ENCODE data around the gene EVL. TPM values are rescaled to one million over a fixed set of nuclear protein-coding genes. Genes with fewer than 3 reads are reported as not detected.

EVL gene
- total RNA-seq, 1 donor from 2014 or later = 21.9 TPM

DNA sequence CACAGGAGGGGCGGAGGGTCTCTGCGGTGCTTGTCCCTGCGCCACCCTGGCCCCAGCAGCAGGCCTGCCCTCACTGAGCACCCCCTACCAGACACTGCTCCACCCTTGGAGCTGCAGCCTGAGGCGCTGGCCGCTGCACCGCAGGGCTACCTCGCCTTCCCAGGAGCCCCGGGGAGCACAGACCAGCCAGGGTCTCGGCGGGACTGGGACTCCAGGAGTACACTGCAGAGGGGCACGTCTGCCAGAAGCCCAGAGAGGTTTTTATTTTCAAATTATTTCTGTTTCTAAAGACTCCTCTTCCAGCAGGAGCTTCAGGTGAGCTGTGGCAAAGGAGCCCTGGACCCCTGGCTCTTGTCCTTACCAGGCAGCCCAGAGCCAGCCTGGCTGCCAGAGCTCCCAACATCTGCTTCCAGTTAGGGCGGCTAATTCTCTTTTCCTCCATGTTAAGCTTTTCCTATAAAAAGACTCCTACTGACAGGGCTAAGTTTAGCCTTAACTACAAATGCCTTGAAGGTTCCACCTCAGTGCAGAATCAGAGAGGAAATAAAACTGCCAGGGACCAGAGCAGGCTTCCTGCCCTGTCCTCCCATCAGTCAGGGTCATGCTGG lies 67.8 kb downstream of the EVL start:
- peaks cover 12 to 20% (median 18%) of the 10 kb centered on the region in 3 donors for H3K4me1 ChIP-seq (ENCODE audit: control insufficient read depth in 3 of 3, insufficient read depth in 3 of 3, low read length in 3 of 3)
- no peaks in the 10 kb centered on the region for H3K9me3 ChIP-seq (ENCODE audit: control insufficient read depth in 3 of 3, low read length in 3 of 3)
- H3K9ac ChIP-seq (ENCODE audit: low read depth in 1 of 3, low read length in 3 of 3) = no peak overlapping the region
- H3K27ac ChIP-seq (ENCODE audit: low read depth, low read length) = no peak overlapping the region
- no peaks in the 10 kb centered on the region for H3K27me3 ChIP-seq (ENCODE audit: control insufficient read depth in 3 of 3, insufficient read depth in 3 of 3, low read length in 3 of 3)
- H3K4me3 ChIP-seq (ENCODE audit: low read length in 3 of 3) = no peak overlapping the region
- peaks cover 5 to 17% (median 15%) of the 10 kb centered on the region in 3 donors for H3K36me3 ChIP-seq (ENCODE audit: control insufficient read depth in 3 of 3, insufficient read depth in 3 of 3, low read length in 3 of 3)

DNA sequence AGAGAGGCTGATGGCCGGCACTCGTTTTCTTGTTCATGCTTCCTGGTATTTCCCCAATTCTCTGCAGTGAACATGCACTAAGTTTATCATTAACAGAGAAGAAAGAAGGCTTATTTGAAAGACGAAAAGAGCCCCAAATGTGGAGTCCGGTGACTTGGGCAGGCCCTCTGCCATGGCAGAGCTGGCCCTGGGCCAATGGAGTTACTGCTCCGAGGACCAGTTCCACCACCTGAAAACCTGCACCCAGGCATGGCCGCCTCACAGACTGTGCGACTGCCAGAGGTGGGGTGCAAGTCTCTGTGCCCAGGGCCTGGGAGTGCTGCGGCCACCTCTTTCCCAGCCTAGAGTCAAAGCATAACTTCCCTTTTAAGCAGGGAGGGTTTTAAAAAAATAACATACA lies 69.4 kb downstream of the EVL start:
- Histone ChIP-seq H3K27ac (ENCODE audit: low read depth, low read length) (no peak overlapping the region), H3K9ac (ENCODE audit: low read depth in 1 of 3, low read length in 3 of 3) (no peak overlapping the region), H3K4me3 (ENCODE audit: low read length in 3 of 3) (no peak overlapping the region), H3K9me3 (ENCODE audit: control insufficient read depth in 3 of 3, low read length in 3 of 3) (no peaks in the 10 kb centered on the region), H3K36me3 (ENCODE audit: control insufficient read depth in 3 of 3, insufficient read depth in 3 of 3, low read length in 3 of 3) (peaks cover 5 to 17% (median 15%) of the 10 kb centered on the region in 3 donors), H3K27me3 (ENCODE audit: control insufficient read depth in 3 of 3, insufficient read depth in 3 of 3, low read length in 3 of 3) (no peaks in the 10 kb centered on the region), H3K4me1 (ENCODE audit: control insufficient read depth in 3 of 3, insufficient read depth in 3 of 3, low read length in 3 of 3) (peaks cover 1 to 11% (median 7%) of the 10 kb centered on the region in 3 donors)

DNA sequence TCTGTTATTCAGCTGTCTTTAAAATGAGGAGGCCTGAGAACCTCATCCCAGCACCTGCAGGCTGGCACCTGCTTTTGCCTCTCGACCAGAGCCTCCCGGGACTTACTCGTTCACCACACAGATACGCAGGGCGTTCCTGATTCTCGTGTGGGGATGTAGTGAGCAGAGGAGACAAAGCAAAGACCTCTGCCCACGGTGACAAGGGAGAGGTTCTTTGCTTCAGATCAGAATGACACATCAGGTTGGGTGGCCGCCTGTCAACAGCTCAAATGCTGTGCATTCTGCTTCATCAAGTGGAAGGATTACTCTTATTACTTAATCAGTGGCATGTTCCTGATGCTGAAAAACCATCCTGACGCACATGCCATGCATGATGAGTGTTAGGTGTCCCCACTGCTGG lies 69.9 kb downstream of the EVL start:
- Histone ChIP-seq H3K4me1 (ENCODE audit: control insufficient read depth in 3 of 3, insufficient read depth in 3 of 3, low read length in 3 of 3) (peaks cover 0 to 6% (median 6%) of the 10 kb centered on the region in 3 donors), H3K36me3 (ENCODE audit: control insufficient read depth in 3 of 3, insufficient read depth in 3 of 3, low read length in 3 of 3) (peaks cover 5 to 17% (median 15%) of the 10 kb centered on the region in 3 donors), H3K4me3 (ENCODE audit: low read length in 3 of 3) (no peak overlapping the region), H3K27me3 (ENCODE audit: control insufficient read depth in 3 of 3, insufficient read depth in 3 of 3, low read length in 3 of 3) (no peaks in the 10 kb centered on the region), H3K27ac (ENCODE audit: low read depth, low read length) (no peak overlapping the region), H3K9ac (ENCODE audit: low read depth in 1 of 3, low read length in 3 of 3) (no peak overlapping the region), H3K9me3 (ENCODE audit: control insufficient read depth in 3 of 3, low read length in 3 of 3) (no peaks in the 10 kb centered on the region)

DNA sequence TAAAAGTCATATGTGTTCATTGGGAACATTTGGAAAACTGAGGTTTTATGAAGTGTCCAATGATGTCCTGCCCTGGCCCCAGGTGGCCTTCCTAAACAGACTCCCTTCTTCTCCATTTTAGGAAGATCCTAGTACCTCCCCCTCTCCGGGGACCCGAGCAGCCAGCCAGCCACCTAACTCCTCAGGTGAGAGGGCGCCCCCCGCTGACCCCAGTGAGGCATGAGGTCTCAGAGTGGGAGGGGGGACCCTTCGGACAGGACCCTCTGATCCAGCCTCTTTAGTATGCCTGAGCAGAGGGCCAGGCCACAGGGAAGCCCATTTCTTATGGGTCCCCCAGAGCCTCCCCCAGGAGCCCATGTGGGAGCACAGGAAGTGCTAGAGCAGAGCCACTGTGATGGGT lies 70.6 kb downstream of the EVL start:
- no peak overlapping the region for H3K9ac ChIP-seq (ENCODE audit: low read depth in 1 of 3, low read length in 3 of 3)
- no peaks in the 10 kb centered on the region for H3K27me3 ChIP-seq (ENCODE audit: control insufficient read depth in 3 of 3, insufficient read depth in 3 of 3, low read length in 3 of 3)
- H3K4me1 ChIP-seq (ENCODE audit: control insufficient read depth in 3 of 3, insufficient read depth in 3 of 3, low read length in 3 of 3) = peaks cover 0 to 6% (median 5%) of the 10 kb centered on the region in 3 donors
- H3K9me3 ChIP-seq (ENCODE audit: control insufficient read depth in 3 of 3, low read length in 3 of 3) = no peaks in the 10 kb centered on the region
- H3K36me3 ChIP-seq (ENCODE audit: control insufficient read depth in 3 of 3, insufficient read depth in 3 of 3, low read length in 3 of 3) = peaks cover 5 to 17% (median 12%) of the 10 kb centered on the region in 3 donors
- H3K27ac ChIP-seq (ENCODE audit: low read depth, low read length) = no peak overlapping the region
- no peak overlapping the region for H3K4me3 ChIP-seq (ENCODE audit: low read length in 3 of 3)

DNA sequence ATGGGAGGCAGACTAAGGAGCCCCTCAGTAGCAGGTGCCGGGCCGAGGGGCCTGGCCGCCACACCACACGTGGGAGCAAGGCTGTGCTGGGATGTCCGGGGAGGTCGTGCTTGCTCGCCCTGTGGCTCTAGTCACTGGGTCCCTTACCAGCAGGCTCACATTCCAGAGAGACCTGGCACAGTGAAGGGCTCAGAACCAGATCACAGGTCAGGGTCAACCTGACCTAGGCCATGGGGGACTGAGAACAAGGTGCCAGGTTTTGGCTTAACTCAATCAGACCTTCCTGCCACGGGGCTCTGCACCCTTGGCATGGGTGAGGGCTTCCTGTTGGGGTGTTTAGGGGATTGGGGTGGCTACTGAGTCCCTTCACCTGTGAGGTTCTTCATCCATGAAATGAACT lies 72.0 kb downstream of the EVL start:
- Histone ChIP-seq H3K27me3 (ENCODE audit: control insufficient read depth in 3 of 3, insufficient read depth in 3 of 3, low read length in 3 of 3) (no peaks in the 10 kb centered on the region), H3K4me3 (ENCODE audit: low read length in 3 of 3) (no peak overlapping the region), H3K27ac (ENCODE audit: low read depth, low read length) (no peak overlapping the region), H3K9me3 (ENCODE audit: control insufficient read depth in 3 of 3, low read length in 3 of 3) (no peaks in the 10 kb centered on the region), H3K36me3 (ENCODE audit: control insufficient read depth in 3 of 3, insufficient read depth in 3 of 3, low read length in 3 of 3) (peaks cover 5 to 15% (median 11%) of the 10 kb centered on the region in 3 donors), H3K9ac (ENCODE audit: low read depth in 1 of 3, low read length in 3 of 3) (no peak overlapping the region), H3K4me1 (ENCODE audit: control insufficient read depth in 3 of 3, insufficient read depth in 3 of 3, low read length in 3 of 3) (peaks cover 0 to 9% (median under 1%) of the 10 kb centered on the region in 3 donors)

DNA sequence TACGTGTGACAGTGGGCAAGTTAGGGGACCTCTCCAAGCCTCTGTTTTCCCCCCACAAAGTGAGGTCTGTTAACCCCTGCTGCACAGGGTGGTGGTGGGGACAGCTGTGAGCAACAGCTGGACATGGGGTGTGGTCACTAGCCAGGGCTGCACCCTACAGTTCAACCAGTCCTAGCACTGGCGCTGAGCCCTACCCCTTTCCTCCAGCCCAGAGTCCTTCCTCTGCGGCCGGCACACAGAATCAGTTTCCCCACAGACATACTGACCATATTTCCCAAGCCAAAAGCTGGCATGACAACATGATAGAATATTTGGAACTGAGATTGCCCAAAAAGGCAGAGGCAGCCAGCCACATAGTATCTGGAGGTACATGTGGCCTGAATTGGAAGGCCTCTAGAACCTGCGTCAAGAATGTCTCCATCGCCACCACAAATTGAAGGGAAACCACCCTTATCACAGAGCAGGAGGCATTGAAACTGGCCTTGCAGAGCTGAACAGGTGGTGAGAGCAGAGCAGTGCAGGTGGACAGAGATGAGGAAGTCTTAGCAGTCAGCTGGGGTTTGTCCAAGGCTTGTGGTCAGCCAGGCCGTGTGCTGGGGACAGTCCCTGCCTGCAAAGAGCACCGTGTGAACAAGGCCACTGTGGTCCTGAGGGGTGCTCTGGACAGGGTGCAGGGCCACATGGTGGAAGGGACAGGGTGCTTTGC lies 73.0 kb downstream of the EVL start:
- Histone ChIP-seq H3K27me3 (ENCODE audit: control insufficient read depth in 3 of 3, insufficient read depth in 3 of 3, low read length in 3 of 3) (no peaks in the 10 kb centered on the region), H3K27ac (ENCODE audit: low read depth, low read length) (no peak overlapping the region), H3K9ac (ENCODE audit: low read depth in 1 of 3, low read length in 3 of 3) (no peak overlapping the region), H3K4me3 (ENCODE audit: low read length in 3 of 3) (no peak overlapping the region), H3K4me1 (ENCODE audit: control insufficient read depth in 3 of 3, insufficient read depth in 3 of 3, low read length in 3 of 3) (peaks cover 0 to 7% (median 0%) of the 10 kb centered on the region in 3 donors), H3K9me3 (ENCODE audit: control insufficient read depth in 3 of 3, low read length in 3 of 3) (no peaks in the 10 kb centered on the region), H3K36me3 (ENCODE audit: control insufficient read depth in 3 of 3, insufficient read depth in 3 of 3, low read length in 3 of 3) (peaks cover 2 to 10% (median 7%) of the 10 kb centered on the region in 3 donors)

DNA sequence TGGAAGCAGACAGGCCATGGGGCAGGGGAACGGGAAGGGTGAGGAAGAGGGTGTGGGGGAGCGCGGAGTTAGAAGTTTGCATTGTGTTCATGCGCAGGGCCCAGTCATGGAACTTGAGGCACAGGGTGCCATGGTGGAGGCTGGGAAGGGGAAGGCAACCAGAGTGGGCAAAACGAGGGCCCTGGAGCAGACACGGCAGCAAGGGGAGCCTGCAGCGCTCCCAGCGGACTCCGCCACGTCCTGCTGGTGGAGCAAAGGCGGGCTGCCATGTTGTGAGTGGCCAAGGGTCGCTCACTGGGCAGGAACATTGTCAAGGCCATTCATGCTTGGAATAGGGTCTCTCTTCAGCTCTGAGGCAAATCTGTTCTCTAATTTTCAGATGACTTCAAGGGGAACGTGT lies 73.7 kb downstream of the EVL start:
- Histone ChIP-seq H3K4me1 (ENCODE audit: control insufficient read depth in 3 of 3, insufficient read depth in 3 of 3, low read length in 3 of 3) (peaks cover 0 to 7% (median 0%) of the 10 kb centered on the region in 3 donors), H3K27me3 (ENCODE audit: control insufficient read depth in 3 of 3, insufficient read depth in 3 of 3, low read length in 3 of 3) (no peaks in the 10 kb centered on the region), H3K4me3 (ENCODE audit: low read length in 3 of 3) (no peak overlapping the region), H3K36me3 (ENCODE audit: control insufficient read depth in 3 of 3, insufficient read depth in 3 of 3, low read length in 3 of 3) (peaks cover 2 to 9% (median 7%) of the 10 kb centered on the region in 3 donors), H3K9ac (ENCODE audit: low read depth in 1 of 3, low read length in 3 of 3) (no peak overlapping the region), H3K27ac (ENCODE audit: low read depth, low read length) (no peak overlapping the region), H3K9me3 (ENCODE audit: control insufficient read depth in 3 of 3, low read length in 3 of 3) (no peaks in the 10 kb centered on the region)

DNA sequence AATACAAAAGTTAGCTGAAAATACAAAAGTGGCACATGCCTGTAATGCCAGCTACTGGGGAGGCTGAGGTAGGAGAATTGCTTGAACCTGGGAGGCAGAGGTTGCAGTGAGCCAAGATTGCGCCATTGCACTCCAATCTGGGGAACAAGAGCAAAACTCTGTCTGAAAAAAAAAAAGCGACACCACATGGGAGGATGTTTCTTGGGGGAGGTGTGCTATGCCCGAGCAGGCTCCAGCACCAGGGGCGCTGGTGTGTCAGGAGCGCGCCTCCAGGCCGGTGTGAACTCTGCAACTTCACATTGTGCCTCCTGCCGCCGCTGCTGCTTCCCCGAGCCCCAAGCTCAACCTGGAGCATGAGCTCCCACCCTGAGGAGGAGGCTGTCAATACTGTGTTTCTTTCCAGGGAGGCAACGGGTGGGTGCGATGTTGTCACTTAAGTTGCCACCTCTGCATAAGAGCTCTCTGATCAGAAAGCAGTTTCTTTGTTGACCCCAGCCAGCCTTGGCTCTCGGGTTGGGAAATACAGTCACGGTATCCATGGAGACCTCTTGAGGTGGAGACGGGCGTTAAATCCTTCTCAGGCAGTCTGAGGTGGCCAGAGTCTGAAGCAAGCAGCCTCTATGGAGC lies 75.3 kb downstream of the EVL start:
- Histone ChIP-seq H3K9me3 (ENCODE audit: control insufficient read depth in 3 of 3, low read length in 3 of 3) (no peaks in the 10 kb centered on the region), H3K36me3 (ENCODE audit: control insufficient read depth in 3 of 3, insufficient read depth in 3 of 3, low read length in 3 of 3) (peaks cover 2 to 8% (median 7%) of the 10 kb centered on the region in 3 donors), H3K27ac (ENCODE audit: low read depth, low read length) (no peak overlapping the region), H3K4me3 (ENCODE audit: low read length in 3 of 3) (no peak overlapping the region), H3K4me1 (ENCODE audit: control insufficient read depth in 3 of 3, insufficient read depth in 3 of 3, low read length in 3 of 3) (peaks cover 0 to 7% (median 0%) of the 10 kb centered on the region in 3 donors), H3K27me3 (ENCODE audit: control insufficient read depth in 3 of 3, insufficient read depth in 3 of 3, low read length in 3 of 3) (no peaks in the 10 kb centered on the region), H3K9ac (ENCODE audit: low read depth in 1 of 3, low read length in 3 of 3) (no peak overlapping the region)

DNA sequence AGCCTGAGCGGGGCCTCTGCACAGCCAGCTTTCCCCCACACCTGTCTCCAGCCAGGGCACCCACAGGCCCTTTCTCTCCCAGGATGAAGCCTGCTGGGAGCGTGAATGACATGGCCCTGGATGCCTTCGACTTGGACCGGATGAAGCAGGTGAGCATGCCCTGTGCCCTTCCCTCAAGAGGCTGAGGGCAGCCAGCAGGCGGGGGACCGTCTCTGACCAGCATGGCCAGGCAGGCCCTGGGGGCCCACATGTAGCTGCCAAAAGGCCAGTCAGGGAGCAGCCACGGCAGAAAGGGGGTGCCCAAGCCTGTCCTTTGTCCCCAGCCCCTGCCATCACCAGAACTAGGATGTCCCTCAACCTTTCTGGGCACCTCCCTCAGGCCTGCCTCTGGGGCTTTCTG lies 75.9 kb downstream of the EVL start:
- no peak overlapping the region for H3K27ac ChIP-seq (ENCODE audit: low read depth, low read length)

More for the DNA sequence above, 75.9 kb downstream of the EVL start:
- H3K9ac ChIP-seq (ENCODE audit: low read depth in 1 of 3, low read length in 3 of 3) = no peak overlapping the region
- no peak overlapping the region for H3K4me3 ChIP-seq (ENCODE audit: low read length in 3 of 3)
- H3K4me1 ChIP-seq (ENCODE audit: control insufficient read depth in 3 of 3, insufficient read depth in 3 of 3, low read length in 3 of 3) = peaks cover 0 to 7% (median 0%) of the 10 kb centered on the region in 3 donors
- H3K9me3 ChIP-seq (ENCODE audit: control insufficient read depth in 3 of 3, low read length in 3 of 3) = no peaks in the 10 kb centered on the region
- no peaks in the 10 kb centered on the region for H3K27me3 ChIP-seq (ENCODE audit: control insufficient read depth in 3 of 3, insufficient read depth in 3 of 3, low read length in 3 of 3)
- peaks cover 2 to 8% (median 7%) of the 10 kb centered on the region in 3 donors for H3K36me3 ChIP-seq (ENCODE audit: control insufficient read depth in 3 of 3, insufficient read depth in 3 of 3, low read length in 3 of 3)

Data from skeletal muscle tissue (tissue), 4 donors.